HFFc6 (cell line): ENCODE measurements around the gene CHCHD6. TPM values are rescaled to one million over a fixed set of nuclear protein-coding genes. Genes with fewer than 3 reads are reported as not detected.

ENCODE experiments used
- DNase-seq: peaks from one replicate; pipeline ENCODE4 v3.0.0-alpha.2; 2018
- H3K27ac Mint-ChIP-seq: 2 replicates; pipeline ENCODE4 v1.8.0; 2020; ENCODE audit warnings: mild to moderate bottlenecking, mixed read lengths
- H3K27me3 Mint-ChIP-seq: 2 replicates; pipeline ENCODE4 v1.8.0; 2021; ENCODE audit warnings: mild to moderate bottlenecking, moderate library complexity, mixed read lengths; ENCODE audit not compliant: insufficient read depth
- H3K36me3 Mint-ChIP-seq: 2 replicates; pipeline ENCODE4 v1.8.0; 2021; ENCODE audit warnings: low read depth, mixed read lengths
- H3K4me1 Mint-ChIP-seq: 2 replicates; pipeline ENCODE4 v1.8.0; 2020; ENCODE audit warnings: low read depth, mixed read lengths
- H3K4me3 Mint-ChIP-seq: 2 replicates; pipeline ENCODE4 v1.8.0; 2020; ENCODE audit warnings: mild to moderate bottlenecking, moderate library complexity, mixed read lengths
- H3K9me3 Mint-ChIP-seq: 2 replicates; pipeline ENCODE4 v1.8.0; 2020; ENCODE audit warnings: mild to moderate bottlenecking, mixed read lengths
- total RNA-seq, 6 experiments: library from RNA; stranded (reverse); fragmentation: NEBNext Ultra II Directional; extraction: Animal tissue kit (Norgen Biotek cat#: 25700); gene quantifications; 2 replicates in 1 of 6; 3 replicates in 5 of 6; pipeline ENCODE4 v1.2.3, GENCODE V29; 2021
- TF ChIP-seq, protein P1 (sequence below): fragments of 200-600 bp; sonication (generic); IDR thresholded peaks from 2 replicates; pipeline ENCODE4 v1.5.0; 2021; ENCODE audit warnings: antibody characterized with exemption, mild to moderate bottlenecking

The CHCHD6 gene
- total RNA-seq, 6 experiments from 2014 or later = 18.6 to 22.9 (median 19.9) TPM

- Mint-ChIP-seq H3K4me3 (no peak overlapping the region), H3K36me3 (0 out of 2 replicates have a peak, but pooled peaks cover 5% of the 10 kb centered on the region), H3K9me3 (peaks cover 7% of the 10 kb centered on the region), H3K27me3 (peaks cover 40% of the 10 kb centered on the region), H3K27ac (no peak overlapping the region), H3K4me1 (peaks cover 9% of the 10 kb centered on the region)
- TF ChIP-seq, protein P1, sequence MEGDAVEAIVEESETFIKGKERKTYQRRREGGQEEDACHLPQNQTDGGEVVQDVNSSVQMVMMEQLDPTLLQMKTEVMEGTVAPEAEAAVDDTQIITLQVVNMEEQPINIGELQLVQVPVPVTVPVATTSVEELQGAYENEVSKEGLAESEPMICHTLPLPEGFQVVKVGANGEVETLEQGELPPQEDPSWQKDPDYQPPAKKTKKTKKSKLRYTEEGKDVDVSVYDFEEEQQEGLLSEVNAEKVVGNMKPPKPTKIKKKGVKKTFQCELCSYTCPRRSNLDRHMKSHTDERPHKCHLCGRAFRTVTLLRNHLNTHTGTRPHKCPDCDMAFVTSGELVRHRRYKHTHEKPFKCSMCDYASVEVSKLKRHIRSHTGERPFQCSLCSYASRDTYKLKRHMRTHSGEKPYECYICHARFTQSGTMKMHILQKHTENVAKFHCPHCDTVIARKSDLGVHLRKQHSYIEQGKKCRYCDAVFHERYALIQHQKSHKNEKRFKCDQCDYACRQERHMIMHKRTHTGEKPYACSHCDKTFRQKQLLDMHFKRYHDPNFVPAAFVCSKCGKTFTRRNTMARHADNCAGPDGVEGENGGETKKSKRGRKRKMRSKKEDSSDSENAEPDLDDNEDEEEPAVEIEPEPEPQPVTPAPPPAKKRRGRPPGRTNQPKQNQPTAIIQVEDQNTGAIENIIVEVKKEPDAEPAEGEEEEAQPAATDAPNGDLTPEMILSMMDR = no peak
- DNase-seq = no peak
Observed at GRCh38 chr3:126699011-126699410, 5.0 kb upstream of the CHCHD6 start.

DNA sequence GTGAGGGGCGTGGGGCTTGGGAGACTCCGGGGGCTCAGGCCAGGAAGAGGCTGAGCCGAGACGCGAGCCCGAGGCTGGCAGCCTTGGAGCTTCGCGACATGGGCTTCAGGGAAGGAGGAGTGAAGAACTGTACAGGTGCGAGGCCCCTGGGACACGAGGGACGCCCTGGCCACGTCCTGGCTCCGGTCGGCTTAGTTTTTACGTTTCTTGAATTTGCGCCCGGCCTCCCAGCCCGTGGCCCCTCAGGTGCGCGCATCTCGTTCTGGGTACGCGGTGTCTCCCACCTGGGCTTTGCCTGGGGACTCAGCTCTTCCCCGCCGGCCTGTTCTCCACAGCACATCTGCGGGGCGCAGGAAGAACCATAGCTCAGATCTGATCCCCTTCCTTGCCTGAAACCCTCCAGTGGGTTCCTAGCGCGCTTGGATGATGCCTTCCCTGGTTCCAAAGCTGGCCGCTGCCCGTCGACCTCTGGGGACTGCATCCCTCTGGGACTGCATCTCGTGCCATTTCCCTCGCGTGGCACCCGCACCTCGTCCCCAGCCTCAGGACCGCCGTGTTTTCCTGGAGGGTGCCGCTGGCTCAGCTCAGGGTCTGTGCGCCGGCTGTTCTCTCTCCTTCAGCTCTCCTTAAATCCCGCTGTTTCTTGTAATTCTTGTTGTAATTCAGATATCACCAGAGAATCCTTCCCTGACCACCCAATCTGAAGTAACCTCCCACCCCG lies 614 bp downstream of the CHCHD6 start:
- TF ChIP-seq, protein P1 = no peak
- Mint-ChIP-seq H3K27me3 (peaks cover 7% of the 10 kb centered on the region; the same call in 1 of the 2 replicates), H3K9me3 (peaks cover 7% of the 10 kb centered on the region), H3K4me3 (peak overlapping the region; percentile 92), H3K36me3 (0 out of 2 replicates have a peak, but pooled peaks cover 11% of the 10 kb centered on the region), H3K4me1 (peaks cover 29% of the 10 kb centered on the region), H3K27ac (peak overlapping the region; percentile 55)
- no peak for DNase-seq

GRCh38 chr3:126706631-126707030 lies 2.6 kb downstream of the CHCHD6 start:
- Mint-ChIP-seq H3K36me3 (0 out of 2 replicates have a peak, but pooled peaks cover 7% of the 10 kb centered on the region), H3K4me1 (peaks cover 36% of the 10 kb centered on the region), H3K4me3 (no peak overlapping the region), H3K9me3 (peaks cover 2% of the 10 kb centered on the region), H3K27ac (no peak overlapping the region), H3K27me3 (peaks cover 3% of the 10 kb centered on the region; the same call in 1 of the 2 replicates)
- TF ChIP-seq, protein P1 = no peak
- peak; percentile 2 for DNase-seq

- Mint-ChIP-seq H3K27me3 (no peaks in the 10 kb centered on the region; the same call in 1 of the 2 replicates), H3K27ac (peak overlapping the region; percentile 56), H3K36me3 (0 out of 2 replicates have a peak, but pooled peaks cover 6% of the 10 kb centered on the region), H3K4me3 (no peak overlapping the region), H3K4me1 (peaks cover 15% of the 10 kb centered on the region), H3K9me3 (no peaks in the 10 kb centered on the region)
- TF ChIP-seq, protein P1 = no peak; the same call in 1 of the 2 replicates
- DNase-seq = peak; percentile 57
Observed at GRCh38 chr3:126711121-126711760, 7.2 kb downstream of the CHCHD6 start.

DNA sequence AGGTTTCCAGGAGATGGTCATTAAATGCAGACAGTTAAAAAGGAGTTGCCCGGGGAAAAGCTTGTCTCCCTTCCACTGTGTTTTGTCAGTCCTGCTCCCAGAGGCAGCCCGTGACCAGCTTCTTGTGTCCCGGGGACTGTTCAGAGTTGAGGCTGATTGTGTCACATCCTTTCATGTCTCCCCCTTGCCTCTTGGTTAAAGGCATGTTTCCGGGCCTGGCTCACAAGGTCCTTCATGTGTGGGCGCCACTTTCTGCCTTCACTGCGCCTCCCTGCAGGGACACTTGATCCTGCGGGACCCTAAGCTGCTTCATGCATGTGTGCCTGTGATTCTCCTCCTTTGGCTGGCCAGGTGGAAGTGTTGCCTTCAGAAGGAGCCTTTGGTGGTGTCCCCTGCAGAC lies 9.2 kb downstream of the CHCHD6 start:
- Mint-ChIP-seq H3K27ac (no peak overlapping the region), H3K27me3 (no peaks in the 10 kb centered on the region; the same call in 1 of the 2 replicates), H3K4me3 (no peak overlapping the region), H3K9me3 (no peaks in the 10 kb centered on the region), H3K36me3 (no peaks in the 10 kb centered on the region), H3K4me1 (peaks cover 9% of the 10 kb centered on the region)
- no peak for DNase-seq
- TF ChIP-seq, protein P1 = no peak
